ENCODE data around the gene MYO18A. TPM values are rescaled to one million over a fixed set of nuclear protein-coding genes. Genes with fewer than 3 reads are reported as not detected.

The MYO18A gene
- total RNA-seq, 1 donor from 2014 or later, result 171 TPM

GRCh38 chr17:29086628-29087332, 93.4 kb downstream of the MYO18A start:
- no peaks in the 10 kb centered on the region for H3K9me3 ChIP-seq (ENCODE audit: control insufficient read depth in 3 of 3, low read length in 3 of 3)
- no peak overlapping the region for H3K9ac ChIP-seq (ENCODE audit: low read depth in 1 of 3, low read length in 3 of 3)
- H3K27ac ChIP-seq (ENCODE audit: low read depth, low read length), result no peak overlapping the region
- H3K4me3 ChIP-seq (ENCODE audit: low read length in 3 of 3), result no peak overlapping the region
- peaks cover 87 to 90% (median 90%) of the 10 kb centered on the region in 3 donors for H3K36me3 ChIP-seq (ENCODE audit: control insufficient read depth in 3 of 3, insufficient read depth in 3 of 3, low read length in 3 of 3)
- no peaks in the 10 kb centered on the region for H3K27me3 ChIP-seq (ENCODE audit: control insufficient read depth in 3 of 3, insufficient read depth in 3 of 3, low read length in 3 of 3)
- peaks cover 2 to 20% (median 17%) of the 10 kb centered on the region in 3 donors for H3K4me1 ChIP-seq (ENCODE audit: control insufficient read depth in 3 of 3, insufficient read depth in 3 of 3, low read length in 3 of 3)

DNA sequence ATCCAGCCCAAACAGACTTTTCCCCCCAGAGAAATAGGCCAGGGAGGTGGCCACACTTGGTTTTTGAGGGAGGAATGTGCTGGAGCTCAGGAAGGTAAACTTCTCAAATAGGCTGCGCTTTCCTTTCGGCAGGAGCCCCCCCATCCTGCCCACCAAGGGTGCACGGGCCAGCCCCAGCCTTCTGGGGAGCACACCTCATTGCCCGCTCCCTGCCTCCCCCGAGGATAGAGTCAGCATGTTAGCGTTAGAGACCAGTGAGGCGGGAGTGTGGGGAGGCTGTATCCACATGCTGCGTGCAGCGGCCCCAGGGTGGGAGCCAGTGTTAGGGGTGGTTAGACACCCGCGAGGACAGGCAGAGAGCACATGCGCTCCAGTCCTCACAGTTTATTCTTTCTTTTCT, 95.0 kb downstream of the MYO18A start:
- H3K27me3 ChIP-seq (ENCODE audit: control insufficient read depth in 3 of 3, insufficient read depth in 3 of 3, low read length in 3 of 3), result no peaks in the 10 kb centered on the region
- H3K27ac ChIP-seq (ENCODE audit: low read depth, low read length), result no peak overlapping the region
- H3K9me3 ChIP-seq (ENCODE audit: control insufficient read depth in 3 of 3, low read length in 3 of 3), result no peaks in the 10 kb centered on the region
- H3K9ac ChIP-seq (ENCODE audit: low read depth in 1 of 3, low read length in 3 of 3), result no peak overlapping the region
- H3K4me1 ChIP-seq (ENCODE audit: control insufficient read depth in 3 of 3, insufficient read depth in 3 of 3, low read length in 3 of 3), result peaks cover 2 to 7% (median 6%) of the 10 kb centered on the region in 3 donors
- H3K4me3 ChIP-seq (ENCODE audit: low read length in 3 of 3), result no peak overlapping the region
- peaks cover 85 to 86% (median 85%) of the 10 kb centered on the region in 3 donors for H3K36me3 ChIP-seq (ENCODE audit: control insufficient read depth in 3 of 3, insufficient read depth in 3 of 3, low read length in 3 of 3)

DNA sequence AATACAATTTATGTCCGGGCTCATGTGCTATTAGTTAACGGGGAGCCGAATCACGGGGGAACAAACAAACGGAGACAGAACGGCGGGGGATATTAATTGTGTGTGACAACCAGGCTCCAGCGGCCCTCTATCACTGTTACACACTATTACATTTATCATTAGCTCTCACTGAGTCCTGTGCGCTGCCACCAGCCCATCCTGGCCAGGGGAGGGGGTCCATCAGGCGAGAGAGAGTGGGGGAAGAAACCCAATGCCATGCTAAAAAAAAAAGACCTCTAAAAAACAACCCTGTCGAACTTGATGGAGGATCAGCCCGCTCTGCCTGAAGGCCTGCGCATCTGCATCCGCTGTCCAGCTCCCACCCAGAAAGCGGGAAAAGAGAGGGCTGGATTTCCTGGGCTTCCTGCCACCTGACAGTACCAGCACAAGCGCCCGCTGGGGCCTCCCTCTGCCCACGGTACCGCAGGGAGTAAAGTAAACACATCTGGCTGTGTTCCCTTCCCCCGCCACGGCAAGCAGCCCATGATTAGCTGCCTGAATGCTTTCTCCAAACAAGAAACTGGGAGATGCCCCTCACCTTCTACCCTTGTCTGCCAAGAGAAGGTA, 95.6 kb downstream of the MYO18A start:
- no peaks in the 10 kb centered on the region for H3K9me3 ChIP-seq (ENCODE audit: control insufficient read depth in 3 of 3, low read length in 3 of 3)
- peaks cover 83 to 86% (median 85%) of the 10 kb centered on the region in 3 donors for H3K36me3 ChIP-seq (ENCODE audit: control insufficient read depth in 3 of 3, insufficient read depth in 3 of 3, low read length in 3 of 3)
- H3K9ac ChIP-seq (ENCODE audit: low read depth in 1 of 3, low read length in 3 of 3), result no peak overlapping the region
- H3K27me3 ChIP-seq (ENCODE audit: control insufficient read depth in 3 of 3, insufficient read depth in 3 of 3, low read length in 3 of 3), result no peaks in the 10 kb centered on the region
- H3K4me3 ChIP-seq (ENCODE audit: low read length in 3 of 3), result no peak overlapping the region
- no peak overlapping the region for H3K27ac ChIP-seq (ENCODE audit: low read depth, low read length)
- peaks cover 0 to 4% (median under 1%) of the 10 kb centered on the region in 3 donors for H3K4me1 ChIP-seq (ENCODE audit: control insufficient read depth in 3 of 3, insufficient read depth in 3 of 3, low read length in 3 of 3)

GRCh38 chr17:29080965-29081364, 99.2 kb downstream of the MYO18A start:
- Histone ChIP-seq H3K9ac (ENCODE audit: low read depth in 1 of 3, low read length in 3 of 3) (no peak overlapping the region), H3K36me3 (ENCODE audit: control insufficient read depth in 3 of 3, insufficient read depth in 3 of 3, low read length in 3 of 3) (peaks cover 80 to 84% (median 82%) of the 10 kb centered on the region in 3 donors), H3K4me3 (ENCODE audit: low read length in 3 of 3) (no peak overlapping the region), H3K27me3 (ENCODE audit: control insufficient read depth in 3 of 3, insufficient read depth in 3 of 3, low read length in 3 of 3) (no peaks in the 10 kb centered on the region), H3K4me1 (ENCODE audit: control insufficient read depth in 3 of 3, insufficient read depth in 3 of 3, low read length in 3 of 3) (peaks cover 18 to 33% (median 32%) of the 10 kb centered on the region in 3 donors), H3K27ac (ENCODE audit: low read depth, low read length) (no peak overlapping the region), H3K9me3 (ENCODE audit: control insufficient read depth in 3 of 3, low read length in 3 of 3) (no peaks in the 10 kb centered on the region)

- peaks cover 20 to 39% (median 39%) of the 10 kb centered on the region in 3 donors for H3K4me1 ChIP-seq (ENCODE audit: control insufficient read depth in 3 of 3, insufficient read depth in 3 of 3, low read length in 3 of 3)
- H3K9me3 ChIP-seq (ENCODE audit: control insufficient read depth in 3 of 3, low read length in 3 of 3), result no peaks in the 10 kb centered on the region
- no peak overlapping the region for H3K4me3 ChIP-seq (ENCODE audit: low read length in 3 of 3)
- peak overlapping the region in 1 of 3 donors; percentile 3 for H3K9ac ChIP-seq (ENCODE audit: low read depth in 1 of 3, low read length in 3 of 3)
- H3K27me3 ChIP-seq (ENCODE audit: control insufficient read depth in 3 of 3, insufficient read depth in 3 of 3, low read length in 3 of 3), result no peaks in the 10 kb centered on the region
- H3K36me3 ChIP-seq (ENCODE audit: control insufficient read depth in 3 of 3, insufficient read depth in 3 of 3, low read length in 3 of 3), result peaks cover 78 to 84% (median 82%) of the 10 kb centered on the region in 3 donors
- no peak overlapping the region for H3K27ac ChIP-seq (ENCODE audit: low read depth, low read length)
Observed at GRCh38 chr17:29080323-29080722, 99.9 kb downstream of the MYO18A start.

DNA sequence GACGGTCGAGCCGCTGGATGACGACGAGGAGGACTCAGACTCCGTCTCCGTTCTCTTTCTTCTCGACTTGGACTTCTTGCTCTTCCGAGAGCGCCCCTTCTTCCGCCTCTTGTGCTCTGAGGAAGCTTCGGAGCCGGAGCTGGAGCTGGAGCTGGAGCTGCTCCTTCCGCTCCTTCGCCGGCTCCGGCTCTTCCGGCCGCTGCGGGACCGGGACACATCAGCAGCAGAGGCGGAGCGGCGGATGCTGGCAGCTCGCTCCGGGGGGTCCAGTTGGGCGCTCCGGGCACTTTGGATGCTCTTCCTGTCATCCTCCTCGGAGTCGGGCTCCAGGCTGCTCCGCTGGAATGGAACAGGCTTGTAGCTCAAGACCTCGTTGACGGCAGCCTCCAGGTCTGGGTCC, 100.3 kb downstream of the MYO18A start:
- Histone ChIP-seq H3K9ac (ENCODE audit: low read depth in 1 of 3, low read length in 3 of 3) (peak overlapping the region in 1 of 3 donors; percentile 3), H3K9me3 (ENCODE audit: control insufficient read depth in 3 of 3, low read length in 3 of 3) (no peaks in the 10 kb centered on the region), H3K27ac (ENCODE audit: low read depth, low read length) (no peak overlapping the region), H3K27me3 (ENCODE audit: control insufficient read depth in 3 of 3, insufficient read depth in 3 of 3, low read length in 3 of 3) (no peaks in the 10 kb centered on the region), H3K36me3 (ENCODE audit: control insufficient read depth in 3 of 3, insufficient read depth in 3 of 3, low read length in 3 of 3) (peaks cover 76 to 80% (median 79%) of the 10 kb centered on the region in 3 donors), H3K4me1 (ENCODE audit: control insufficient read depth in 3 of 3, insufficient read depth in 3 of 3, low read length in 3 of 3) (peaks cover 24 to 43% (median 41%) of the 10 kb centered on the region in 3 donors), H3K4me3 (ENCODE audit: low read length in 3 of 3) (no peak overlapping the region)

DNA sequence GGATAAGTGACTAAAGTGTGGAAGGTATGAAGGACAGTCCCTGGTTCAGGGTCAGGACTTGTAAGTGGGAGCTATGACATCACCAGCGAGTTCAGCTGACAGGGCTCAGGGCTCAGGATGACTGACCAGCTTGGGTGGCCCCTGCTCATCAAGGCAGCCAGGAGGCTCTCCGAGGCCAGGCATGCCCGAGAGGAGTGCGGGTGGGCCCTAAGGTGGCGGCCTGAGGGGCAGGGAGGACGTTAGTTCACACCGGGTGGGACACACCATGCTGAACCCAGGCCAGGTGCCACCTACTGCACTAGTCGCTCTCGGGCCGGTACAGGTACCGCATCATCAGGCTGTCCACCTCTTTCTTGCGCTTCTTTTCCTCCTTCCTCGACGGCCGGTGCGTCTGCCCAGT, 100.8 kb downstream of the MYO18A start:
- Histone ChIP-seq H3K27ac (ENCODE audit: low read depth, low read length) (no peak overlapping the region), H3K4me3 (ENCODE audit: low read length in 3 of 3) (no peak overlapping the region), H3K9ac (ENCODE audit: low read depth in 1 of 3, low read length in 3 of 3) (no peak overlapping the region), H3K9me3 (ENCODE audit: control insufficient read depth in 3 of 3, low read length in 3 of 3) (no peaks in the 10 kb centered on the region), H3K36me3 (ENCODE audit: control insufficient read depth in 3 of 3, insufficient read depth in 3 of 3, low read length in 3 of 3) (peaks cover 73 to 80% (median 78%) of the 10 kb centered on the region in 3 donors), H3K4me1 (ENCODE audit: control insufficient read depth in 3 of 3, insufficient read depth in 3 of 3, low read length in 3 of 3) (peaks cover 27 to 48% (median 46%) of the 10 kb centered on the region in 3 donors), H3K27me3 (ENCODE audit: control insufficient read depth in 3 of 3, insufficient read depth in 3 of 3, low read length in 3 of 3) (no peaks in the 10 kb centered on the region)

DNA sequence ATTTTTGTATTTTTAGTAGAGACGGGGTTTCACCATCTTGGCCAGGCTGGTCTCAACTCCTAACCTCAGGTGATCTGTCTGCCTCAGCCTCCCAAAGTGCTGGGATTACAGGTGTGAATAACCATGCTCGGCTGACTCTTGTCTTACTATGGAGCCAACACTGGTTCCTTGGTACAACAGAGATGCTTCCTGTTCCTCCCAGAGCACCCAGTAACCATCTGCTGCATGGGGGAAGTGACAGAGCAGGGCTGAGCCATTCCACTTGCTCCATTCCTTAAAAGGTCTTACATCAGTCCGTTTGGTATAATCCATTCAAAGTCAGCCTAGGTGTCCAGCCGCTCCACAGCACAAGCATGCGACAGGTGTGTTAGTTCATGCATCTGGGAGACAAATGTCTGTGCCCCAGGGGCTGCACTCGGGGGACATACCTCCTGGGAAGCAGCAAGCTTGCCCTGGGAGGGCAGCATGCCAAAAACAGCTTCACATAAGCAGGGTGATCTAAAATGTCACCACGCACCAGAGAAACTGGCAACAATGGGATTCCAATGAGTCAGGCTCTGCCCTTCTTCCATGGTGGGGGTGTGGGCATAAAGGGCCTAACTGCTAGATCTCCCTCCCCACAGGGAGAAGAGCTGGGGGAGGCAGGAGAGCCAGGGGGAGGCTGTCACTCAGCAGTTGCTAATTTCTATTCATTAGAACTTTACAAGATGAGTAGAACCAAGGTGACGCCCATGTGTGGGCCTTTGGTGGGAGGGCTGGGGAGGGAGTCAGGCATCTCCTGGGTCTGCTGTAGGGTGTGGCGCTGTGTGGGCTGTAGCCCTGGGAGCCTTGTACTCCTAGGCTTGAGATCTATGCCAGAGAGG, 101.8 kb downstream of the MYO18A start:
- H3K36me3 ChIP-seq (ENCODE audit: control insufficient read depth in 3 of 3, insufficient read depth in 3 of 3, low read length in 3 of 3), result peaks cover 71 to 79% (median 76%) of the 10 kb centered on the region in 3 donors

DNA sequence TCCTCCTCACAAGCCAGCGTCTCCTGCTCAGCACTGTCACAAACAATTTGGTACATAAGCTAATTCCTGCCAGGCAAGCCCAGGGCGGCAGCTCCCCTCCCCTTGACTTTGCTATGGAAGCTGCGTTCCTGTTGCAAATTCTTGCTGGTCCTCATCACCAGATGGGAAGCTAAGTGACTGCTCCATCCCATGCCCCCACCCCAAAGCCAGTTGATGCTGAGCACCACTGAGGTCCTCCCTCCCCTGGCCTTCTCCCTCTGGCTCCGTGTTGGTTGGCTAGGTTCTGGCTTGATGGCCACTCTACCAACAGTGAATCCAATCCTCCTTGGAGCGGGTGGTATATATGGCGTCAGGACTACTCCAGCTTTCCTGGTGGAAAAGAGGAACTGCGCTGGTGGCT, 102.9 kb downstream of the MYO18A start:
- Histone ChIP-seq H3K27ac (ENCODE audit: low read depth, low read length) (peak overlapping the region; percentile 12), H3K36me3 (ENCODE audit: control insufficient read depth in 3 of 3, insufficient read depth in 3 of 3, low read length in 3 of 3) (peaks cover 66 to 74% (median 71%) of the 10 kb centered on the region in 3 donors), H3K4me1 (ENCODE audit: control insufficient read depth in 3 of 3, insufficient read depth in 3 of 3, low read length in 3 of 3) (peaks cover 30 to 57% (median 53%) of the 10 kb centered on the region in 3 donors), H3K4me3 (ENCODE audit: low read length in 3 of 3) (no peak overlapping the region), H3K9me3 (ENCODE audit: control insufficient read depth in 3 of 3, low read length in 3 of 3) (no peaks in the 10 kb centered on the region), H3K9ac (ENCODE audit: low read depth in 1 of 3, low read length in 3 of 3) (no peak overlapping the region), H3K27me3 (ENCODE audit: control insufficient read depth in 3 of 3, insufficient read depth in 3 of 3, low read length in 3 of 3) (no peaks in the 10 kb centered on the region)

More for the DNA sequence above, 101.8 kb downstream of the MYO18A start:
- Histone ChIP-seq H3K27me3 (ENCODE audit: control insufficient read depth in 3 of 3, insufficient read depth in 3 of 3, low read length in 3 of 3) (no peaks in the 10 kb centered on the region), H3K9ac (ENCODE audit: low read depth in 1 of 3, low read length in 3 of 3) (peak overlapping the region in 1 of 3 donors; percentile 45), H3K27ac (ENCODE audit: low read depth, low read length) (no peak overlapping the region), H3K9me3 (ENCODE audit: control insufficient read depth in 3 of 3, low read length in 3 of 3) (no peaks in the 10 kb centered on the region), H3K4me1 (ENCODE audit: control insufficient read depth in 3 of 3, insufficient read depth in 3 of 3, low read length in 3 of 3) (peaks cover 30 to 57% (median 53%) of the 10 kb centered on the region in 3 donors), H3K4me3 (ENCODE audit: low read length in 3 of 3) (peak overlapping the region in 1 of 3 donors; percentile 13)

Data from skeletal muscle tissue (tissue), 4 donors.